ENCODE measurements around the gene CHRNB2. TPM values are rescaled to one million over a fixed set of nuclear protein-coding genes. Genes with fewer than 3 reads are reported as not detected.
A peak's percentile ranks its signal among the peaks of the same experiment; 100 is the strongest.

CHRNB2 gene
- total and polyA plus RNA-seq, 9 of the 15 experiments (the other 6 are each of a cell fraction or from before 2014, with no cell fraction given): 0.01 TPM; not detected in 8

DNA sequence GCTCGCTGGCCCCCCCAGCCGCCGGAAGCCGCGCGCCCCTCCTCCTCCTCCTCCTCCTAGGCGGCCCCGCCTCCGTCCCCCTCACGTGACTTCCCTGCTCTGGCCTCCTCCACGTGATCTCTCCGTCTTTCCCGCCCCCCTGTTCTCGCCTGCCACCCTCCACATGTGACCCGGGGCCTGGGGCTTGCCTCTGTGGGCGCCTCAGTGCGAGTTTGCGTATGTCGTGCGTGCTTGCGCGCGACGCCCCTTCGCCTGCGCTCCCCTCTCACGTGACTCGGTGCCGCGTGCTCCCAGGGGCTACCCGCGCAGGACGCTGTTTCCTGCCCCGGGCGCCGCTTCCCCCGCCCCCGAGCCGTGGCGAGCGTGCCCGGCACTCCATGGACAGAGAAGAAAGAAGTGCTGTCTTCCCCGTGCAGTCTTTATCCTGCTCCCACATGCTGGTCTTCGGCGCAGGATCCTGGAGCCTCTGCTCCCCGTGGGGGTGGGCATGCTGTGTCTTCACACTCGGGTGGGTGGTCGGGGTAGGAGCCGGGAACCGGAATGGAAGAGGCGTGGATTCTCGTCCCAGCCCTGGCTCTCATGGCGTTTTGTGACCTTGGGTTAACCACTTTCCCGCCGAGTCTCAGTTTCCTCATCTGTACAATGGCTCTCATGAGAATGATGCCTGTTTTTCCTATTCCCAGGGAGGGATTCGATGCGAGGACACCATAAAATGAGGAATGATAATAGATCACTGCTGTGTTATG is 8.7 kb upstream of the CHRNB2 start (continued):
- TF ChIP-seq, protein P1, sequence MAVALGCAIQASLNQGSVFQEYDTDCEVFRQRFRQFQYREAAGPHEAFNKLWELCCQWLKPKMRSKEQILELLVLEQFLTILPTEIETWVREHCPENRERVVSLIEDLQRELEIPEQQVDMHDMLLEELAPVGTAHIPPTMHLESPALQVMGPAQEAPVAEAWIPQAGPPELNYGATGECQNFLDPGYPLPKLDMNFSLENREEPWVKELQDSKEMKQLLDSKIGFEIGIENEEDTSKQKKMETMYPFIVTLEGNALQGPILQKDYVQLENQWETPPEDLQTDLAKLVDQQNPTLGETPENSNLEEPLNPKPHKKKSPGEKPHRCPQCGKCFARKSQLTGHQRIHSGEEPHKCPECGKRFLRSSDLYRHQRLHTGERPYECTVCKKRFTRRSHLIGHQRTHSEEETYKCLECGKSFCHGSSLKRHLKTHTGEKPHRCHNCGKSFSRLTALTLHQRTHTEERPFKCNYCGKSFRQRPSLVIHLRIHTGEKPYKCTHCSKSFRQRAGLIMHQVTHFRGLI (CRISPR knock-in tag; IDR thresholded peaks at IDR 0.05): no peak
- 0 out of 2 replicates have a peak, but pooled peaks have one; percentile 41 for TF ChIP-seq ZNF12 (CRISPR knock-in tag; IDR thresholded peaks at IDR 0.05)
- TF ChIP-seq FOXA3 (CRISPR knock-in tag; conservative IDR thresholded peaks at IDR 0.05 in 1 of 2, IDR thresholded peaks at IDR 0.05 in 1 of 2): no peak
- 0 out of 2 replicates have a peak, but pooled peaks have one; percentile 22 for TF ChIP-seq PML (IDR thresholded peaks at IDR 0.05; ENCODE audit: low read length)
- TF ChIP-seq SP1 (CRISPR knock-in tag; IDR thresholded peaks at IDR 0.05): peak; percentile 97
- TF ChIP-seq LEF1 (IDR thresholded peaks at IDR 0.05): peak; percentile 85
- TF ChIP-seq, protein P2, sequence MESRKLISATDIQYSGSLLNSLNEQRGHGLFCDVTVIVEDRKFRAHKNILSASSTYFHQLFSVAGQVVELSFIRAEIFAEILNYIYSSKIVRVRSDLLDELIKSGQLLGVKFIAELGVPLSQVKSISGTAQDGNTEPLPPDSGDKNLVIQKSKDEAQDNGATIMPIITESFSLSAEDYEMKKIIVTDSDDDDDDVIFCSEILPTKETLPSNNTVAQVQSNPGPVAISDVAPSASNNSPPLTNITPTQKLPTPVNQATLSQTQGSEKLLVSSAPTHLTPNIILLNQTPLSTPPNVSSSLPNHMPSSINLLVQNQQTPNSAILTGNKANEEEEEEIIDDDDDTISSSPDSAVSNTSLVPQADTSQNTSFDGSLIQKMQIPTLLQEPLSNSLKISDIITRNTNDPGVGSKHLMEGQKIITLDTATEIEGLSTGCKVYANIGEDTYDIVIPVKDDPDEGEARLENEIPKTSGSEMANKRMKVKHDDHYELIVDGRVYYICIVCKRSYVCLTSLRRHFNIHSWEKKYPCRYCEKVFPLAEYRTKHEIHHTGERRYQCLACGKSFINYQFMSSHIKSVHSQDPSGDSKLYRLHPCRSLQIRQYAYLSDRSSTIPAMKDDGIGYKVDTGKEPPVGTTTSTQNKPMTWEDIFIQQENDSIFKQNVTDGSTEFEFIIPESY (CRISPR knock-in tag; IDR thresholded peaks at IDR 0.05): peak; percentile 92
- TF ChIP-seq, protein P3, sequence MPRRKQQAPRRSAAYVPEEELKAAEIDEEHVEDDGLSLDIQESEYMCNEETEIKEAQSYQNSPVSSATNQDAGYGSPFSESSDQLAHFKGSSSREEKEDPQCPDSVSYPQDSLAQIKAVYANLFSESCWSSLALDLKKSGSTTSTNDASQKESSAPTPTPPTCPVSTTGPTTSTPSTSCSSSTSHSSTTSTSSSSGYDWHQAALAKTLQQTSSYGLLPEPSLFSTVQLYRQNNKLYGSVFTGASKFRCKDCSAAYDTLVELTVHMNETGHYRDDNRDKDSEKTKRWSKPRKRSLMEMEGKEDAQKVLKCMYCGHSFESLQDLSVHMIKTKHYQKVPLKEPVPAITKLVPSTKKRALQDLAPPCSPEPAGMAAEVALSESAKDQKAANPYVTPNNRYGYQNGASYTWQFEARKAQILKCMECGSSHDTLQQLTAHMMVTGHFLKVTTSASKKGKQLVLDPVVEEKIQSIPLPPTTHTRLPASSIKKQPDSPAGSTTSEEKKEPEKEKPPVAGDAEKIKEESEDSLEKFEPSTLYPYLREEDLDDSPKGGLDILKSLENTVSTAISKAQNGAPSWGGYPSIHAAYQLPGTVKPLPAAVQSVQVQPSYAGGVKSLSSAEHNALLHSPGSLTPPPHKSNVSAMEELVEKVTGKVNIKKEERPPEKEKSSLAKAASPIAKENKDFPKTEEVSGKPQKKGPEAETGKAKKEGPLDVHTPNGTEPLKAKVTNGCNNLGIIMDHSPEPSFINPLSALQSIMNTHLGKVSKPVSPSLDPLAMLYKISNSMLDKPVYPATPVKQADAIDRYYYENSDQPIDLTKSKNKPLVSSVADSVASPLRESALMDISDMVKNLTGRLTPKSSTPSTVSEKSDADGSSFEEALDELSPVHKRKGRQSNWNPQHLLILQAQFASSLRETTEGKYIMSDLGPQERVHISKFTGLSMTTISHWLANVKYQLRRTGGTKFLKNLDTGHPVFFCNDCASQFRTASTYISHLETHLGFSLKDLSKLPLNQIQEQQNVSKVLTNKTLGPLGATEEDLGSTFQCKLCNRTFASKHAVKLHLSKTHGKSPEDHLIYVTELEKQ (CRISPR knock-in tag; IDR thresholded peaks at IDR 0.05): no peak
- no peak for TF ChIP-seq ZNF253 (CRISPR knock-in tag; conservative IDR thresholded peaks at IDR 0.05)
- TF ChIP-seq STAT5A (IDR thresholded peaks at IDR 0.05; ENCODE audit: borderline replicate concordance, low read length): no peak
- TF ChIP-seq, protein P4, sequence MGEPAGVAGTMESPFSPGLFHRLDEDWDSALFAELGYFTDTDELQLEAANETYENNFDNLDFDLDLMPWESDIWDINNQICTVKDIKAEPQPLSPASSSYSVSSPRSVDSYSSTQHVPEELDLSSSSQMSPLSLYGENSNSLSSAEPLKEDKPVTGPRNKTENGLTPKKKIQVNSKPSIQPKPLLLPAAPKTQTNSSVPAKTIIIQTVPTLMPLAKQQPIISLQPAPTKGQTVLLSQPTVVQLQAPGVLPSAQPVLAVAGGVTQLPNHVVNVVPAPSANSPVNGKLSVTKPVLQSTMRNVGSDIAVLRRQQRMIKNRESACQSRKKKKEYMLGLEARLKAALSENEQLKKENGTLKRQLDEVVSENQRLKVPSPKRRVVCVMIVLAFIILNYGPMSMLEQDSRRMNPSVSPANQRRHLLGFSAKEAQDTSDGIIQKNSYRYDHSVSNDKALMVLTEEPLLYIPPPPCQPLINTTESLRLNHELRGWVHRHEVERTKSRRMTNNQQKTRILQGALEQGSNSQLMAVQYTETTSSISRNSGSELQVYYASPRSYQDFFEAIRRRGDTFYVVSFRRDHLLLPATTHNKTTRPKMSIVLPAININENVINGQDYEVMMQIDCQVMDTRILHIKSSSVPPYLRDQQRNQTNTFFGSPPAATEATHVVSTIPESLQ (CRISPR knock-in tag; IDR thresholded peaks at IDR 0.05): peak; percentile 97
- TF ChIP-seq SMARCA4 (IDR thresholded peaks at IDR 0.05): no peak
- TF ChIP-seq NFATC3 (IDR thresholded peaks at IDR 0.05): no peak
- peak; percentile 85; the same call in 1 of the 2 replicates for TF ChIP-seq ELF1 (tag; IDR thresholded peaks at IDR 0.05)
- no peak for TF ChIP-seq ZNF507 (tag; conservative IDR thresholded peaks at IDR 0.05)
- TF ChIP-seq, protein P5, sequence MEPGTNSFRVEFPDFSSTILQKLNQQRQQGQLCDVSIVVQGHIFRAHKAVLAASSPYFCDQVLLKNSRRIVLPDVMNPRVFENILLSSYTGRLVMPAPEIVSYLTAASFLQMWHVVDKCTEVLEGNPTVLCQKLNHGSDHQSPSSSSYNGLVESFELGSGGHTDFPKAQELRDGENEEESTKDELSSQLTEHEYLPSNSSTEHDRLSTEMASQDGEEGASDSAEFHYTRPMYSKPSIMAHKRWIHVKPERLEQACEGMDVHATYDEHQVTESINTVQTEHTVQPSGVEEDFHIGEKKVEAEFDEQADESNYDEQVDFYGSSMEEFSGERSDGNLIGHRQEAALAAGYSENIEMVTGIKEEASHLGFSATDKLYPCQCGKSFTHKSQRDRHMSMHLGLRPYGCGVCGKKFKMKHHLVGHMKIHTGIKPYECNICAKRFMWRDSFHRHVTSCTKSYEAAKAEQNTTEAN (CRISPR knock-in tag; IDR thresholded peaks at IDR 0.05): no peak
- no peak for TF ChIP-seq GATAD2B (IDR thresholded peaks at IDR 0.05; ENCODE audit: borderline replicate concordance)
- peak; percentile 57 for TF ChIP-seq CBX1 (IDR thresholded peaks at IDR 0.05; ENCODE audit: low read depth)
